ENCODE results near the gene ARPIN. TPM values are rescaled to one million over a fixed set of nuclear protein-coding genes. Genes with fewer than 3 reads are reported as not detected.
"Not testable (repeated sequence)": the region's sequence is repeated elsewhere in the genome, so short reads cannot be mapped to it uniquely, and the experiment has no call there.

The ARPIN gene
- total RNA-seq, 1 donor from 2014 or later = not detected

DNA sequence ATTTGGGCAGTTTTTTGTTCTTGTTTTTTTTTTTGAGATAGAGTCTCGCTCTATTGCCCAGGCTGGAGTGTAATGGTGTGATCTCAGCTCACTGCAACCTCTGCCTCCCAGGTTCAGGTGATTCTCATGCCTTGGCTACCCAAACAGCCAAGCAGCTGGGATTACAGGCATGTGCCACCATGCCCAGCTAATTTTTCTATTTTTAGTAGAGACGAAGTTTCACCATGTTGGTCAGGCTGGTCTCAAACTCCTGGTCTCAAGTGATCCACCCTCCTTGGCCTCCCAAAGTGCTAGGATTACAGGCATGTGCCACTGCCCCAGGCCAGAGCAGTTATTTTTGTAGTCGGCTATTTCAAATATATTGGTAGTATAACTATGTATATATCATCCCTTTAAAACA, 27.6 kb downstream of the ARPIN start:
- H3K27ac Mint-ChIP-seq; DNase-seq (ENCODE audit: low spot score); intact Hi-C loops (cut with micrococcal nuclease); H3K27me3 Mint-ChIP-seq (ENCODE audit: insufficient read depth); H3K9me3 Mint-ChIP-seq; H3K4me3 Mint-ChIP-seq: not testable (repeated sequence)
- Mint-ChIP-seq H3K4me1 (ENCODE audit: low read depth) (peaks cover 13% of the 10 kb centered on the region), H3K36me3 (ENCODE audit: low read depth) (peaks cover 34% of the 10 kb centered on the region)

DNA sequence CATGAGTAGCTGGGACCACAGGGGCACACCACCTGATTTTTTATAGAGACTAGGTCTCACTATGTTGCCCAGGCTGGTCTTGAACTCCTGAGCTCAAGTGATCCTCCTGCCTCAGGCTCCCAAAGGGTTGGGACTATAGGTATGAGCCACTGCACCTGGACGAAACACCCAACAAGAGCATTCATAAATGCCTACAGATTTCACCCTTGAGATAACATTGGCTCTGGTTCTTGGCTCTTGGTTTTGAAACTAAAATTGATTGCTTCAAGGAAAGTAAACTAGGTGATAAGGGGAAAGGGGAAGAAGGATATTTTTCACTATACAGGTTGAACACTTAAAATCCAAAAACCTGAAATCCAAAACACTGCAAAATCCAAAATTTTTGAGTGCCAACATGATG, 29.2 kb downstream of the ARPIN start:
- no peaks in the 10 kb centered on the region for H3K9me3 Mint-ChIP-seq
- peaks cover 3% of the 10 kb centered on the region for H3K4me1 Mint-ChIP-seq (ENCODE audit: low read depth)
- DNase-seq (ENCODE audit: low spot score) = no peak
- H3K4me3 Mint-ChIP-seq = no peak overlapping the region
- intact Hi-C loops (cut with micrococcal nuclease) = no loop called here
- peaks cover 26% of the 10 kb centered on the region for H3K36me3 Mint-ChIP-seq (ENCODE audit: low read depth)
- H3K27ac Mint-ChIP-seq = no peak overlapping the region
- no peaks in the 10 kb centered on the region for H3K27me3 Mint-ChIP-seq (ENCODE audit: insufficient read depth)

GRCh38 chr15:89880727-89881126, 32.0 kb downstream of the ARPIN start:
- intact Hi-C loops (cut with micrococcal nuclease) = no loop called here
- peak overlapping the region; percentile 0 for H3K27ac Mint-ChIP-seq

GRCh38 chr15:89878323-89878722, 34.4 kb downstream of the ARPIN start:
- Mint-ChIP-seq H3K27ac (no peak overlapping the region), H3K27me3 (ENCODE audit: insufficient read depth) (no peaks in the 10 kb centered on the region), H3K4me1 (ENCODE audit: low read depth) (peaks cover 5% of the 10 kb centered on the region), H3K9me3 (no peaks in the 10 kb centered on the region), H3K4me3 (no peak overlapping the region), H3K36me3 (ENCODE audit: low read depth) (peaks cover 30% of the 10 kb centered on the region)
- intact Hi-C loops (cut with micrococcal nuclease) = loop anchor here (5.0 kb wide), 1 partner anchor 61 kb away; no protein-coding TSS in a partner anchor
- no peak for DNase-seq (ENCODE audit: low spot score)

More at GRCh38 chr15:89880727-89881126, 32.0 kb downstream of the ARPIN start:
- Mint-ChIP-seq H3K9me3 (no peaks in the 10 kb centered on the region), H3K4me3 (no peak overlapping the region), H3K4me1 (ENCODE audit: low read depth) (no peaks in the 10 kb centered on the region), H3K27me3 (ENCODE audit: insufficient read depth) (no peaks in the 10 kb centered on the region), H3K36me3 (ENCODE audit: low read depth) (peaks cover 32% of the 10 kb centered on the region)
- DNase-seq (ENCODE audit: low spot score) = no peak

- H3K27ac Mint-ChIP-seq = no peak overlapping the region
- H3K27me3 Mint-ChIP-seq (ENCODE audit: insufficient read depth) = no peaks in the 10 kb centered on the region
- no peaks in the 10 kb centered on the region for H3K9me3 Mint-ChIP-seq
- H3K4me3 Mint-ChIP-seq = no peak overlapping the region
- H3K4me1 Mint-ChIP-seq (ENCODE audit: low read depth) = peaks cover 5% of the 10 kb centered on the region
- peaks cover 23% of the 10 kb centered on the region for H3K36me3 Mint-ChIP-seq (ENCODE audit: low read depth)
- no peak for DNase-seq (ENCODE audit: low spot score)
- intact Hi-C loops (cut with micrococcal nuclease) = loop anchor here (5.0 kb wide), 1 partner anchor 60 kb away; no protein-coding TSS in a partner anchor
Measured at GRCh38 chr15:89877083-89877425, 35.7 kb downstream of the ARPIN start.

GRCh38 chr15:89876396-89877082, 36.2 kb downstream of the ARPIN start:
- no peak overlapping the region for H3K27ac Mint-ChIP-seq
- peaks cover 5% of the 10 kb centered on the region for H3K4me1 Mint-ChIP-seq (ENCODE audit: low read depth)
- no peak for DNase-seq (ENCODE audit: low spot score)
- no peaks in the 10 kb centered on the region for H3K9me3 Mint-ChIP-seq
- H3K4me3 Mint-ChIP-seq = no peak overlapping the region
- H3K27me3 Mint-ChIP-seq (ENCODE audit: insufficient read depth) = no peaks in the 10 kb centered on the region
- peaks cover 23% of the 10 kb centered on the region for H3K36me3 Mint-ChIP-seq (ENCODE audit: low read depth)
- intact Hi-C loops (cut with micrococcal nuclease) = loop anchor here (5.0 kb wide), 1 partner anchor 59 kb away; no protein-coding TSS in a partner anchor

GRCh38 chr15:89875741-89876140, 37.0 kb downstream of the ARPIN start:
- Mint-ChIP-seq H3K27ac (no peak overlapping the region), H3K36me3 (ENCODE audit: low read depth) (peaks cover 21% of the 10 kb centered on the region), H3K9me3 (no peaks in the 10 kb centered on the region), H3K4me1 (ENCODE audit: low read depth) (peaks cover 5% of the 10 kb centered on the region), H3K27me3 (ENCODE audit: insufficient read depth) (no peaks in the 10 kb centered on the region), H3K4me3 (no peak overlapping the region)
- DNase-seq (ENCODE audit: low spot score) = no peak
- intact Hi-C loops (cut with micrococcal nuclease) = loop anchor here (1.0 to 5.0 kb wide), 5 partner anchors 17 to 212 kb away; partner anchors contain the start of gene AP3S2

DNA sequence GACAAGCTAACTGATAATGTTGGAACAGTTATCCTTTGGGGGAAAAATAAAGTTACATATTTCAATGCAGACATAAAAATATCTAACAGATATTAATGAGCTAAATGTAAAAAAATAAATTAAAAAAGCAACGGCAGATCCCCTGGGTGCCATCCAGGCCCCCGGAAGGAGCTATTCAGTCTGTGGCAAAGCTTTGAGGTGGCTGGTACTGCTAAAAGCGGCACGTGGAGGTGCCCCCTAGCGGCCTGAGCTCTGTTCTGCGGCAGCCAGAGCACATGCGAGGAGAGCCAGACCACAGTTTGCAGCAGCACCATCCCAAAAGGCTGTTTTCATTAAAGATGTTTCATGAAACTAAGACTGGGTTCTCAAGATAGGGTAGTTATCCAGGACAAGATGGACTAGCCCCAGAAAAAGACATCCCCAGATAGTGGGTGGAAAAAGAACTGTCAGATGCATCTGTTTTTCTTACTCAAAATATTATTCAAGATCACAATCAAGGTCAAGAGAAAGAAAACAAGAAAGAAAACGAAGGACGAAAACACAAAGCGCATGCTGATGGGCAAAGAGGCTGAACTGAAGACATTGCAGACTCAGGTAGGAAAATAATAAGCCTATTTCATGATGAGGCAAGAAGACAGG, 37.7 kb downstream of the ARPIN start:
- peak; percentile 66 for DNase-seq (ENCODE audit: low spot score)
- Mint-ChIP-seq H3K27ac (no peak overlapping the region), H3K4me1 (ENCODE audit: low read depth) (peaks cover 5% of the 10 kb centered on the region), H3K9me3 (no peaks in the 10 kb centered on the region), H3K4me3 (no peak overlapping the region), H3K36me3 (ENCODE audit: low read depth) (peaks cover 26% of the 10 kb centered on the region), H3K27me3 (ENCODE audit: insufficient read depth) (no peaks in the 10 kb centered on the region)
- intact Hi-C loops (cut with micrococcal nuclease) = loop anchor here (1.0 to 5.0 kb wide), 5 partner anchors 18 to 212 kb away; partner anchors contain the start of gene AP3S2

GRCh38 chr15:89870688-89871288, 42.0 kb downstream of the ARPIN start:
- H3K27ac Mint-ChIP-seq = no peak overlapping the region
- peaks cover 5% of the 10 kb centered on the region for H3K4me1 Mint-ChIP-seq (ENCODE audit: low read depth)
- DNase-seq (ENCODE audit: low spot score) = no peak
- H3K27me3 Mint-ChIP-seq (ENCODE audit: insufficient read depth) = no peaks in the 10 kb centered on the region
- intact Hi-C loops (cut with micrococcal nuclease) = no loop called here
- no peak overlapping the region for H3K4me3 Mint-ChIP-seq
- H3K9me3 Mint-ChIP-seq = no peaks in the 10 kb centered on the region
- H3K36me3 Mint-ChIP-seq (ENCODE audit: low read depth) = peaks cover 19% of the 10 kb centered on the region

DNA sequence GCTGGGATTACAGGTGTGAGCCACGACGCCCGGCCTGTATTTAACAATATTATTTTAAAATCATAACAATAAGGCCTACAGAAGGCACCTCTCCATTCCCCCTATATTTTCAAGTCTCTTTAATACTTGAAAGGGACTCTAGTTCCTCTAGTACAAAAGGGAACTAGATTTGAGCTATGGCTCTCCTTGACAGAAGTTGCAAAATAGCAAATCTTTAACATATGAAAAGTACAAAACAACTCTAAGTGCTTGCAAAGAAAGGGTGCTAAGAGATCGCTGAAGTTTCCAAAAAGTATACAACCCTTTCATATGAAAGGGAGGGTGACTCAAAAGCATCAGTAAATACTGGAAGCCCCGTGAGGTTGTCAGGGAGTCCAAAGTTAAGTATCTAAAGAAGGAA, 42.7 kb downstream of the ARPIN start:
- H3K27ac Mint-ChIP-seq = no peak overlapping the region
- intact Hi-C loops (cut with micrococcal nuclease) = no loop called here

GRCh38 chr15:89869490-89869889, 43.3 kb downstream of the ARPIN start:
- H3K9me3 Mint-ChIP-seq; H3K4me3 Mint-ChIP-seq; H3K4me1 Mint-ChIP-seq (ENCODE audit: low read depth); DNase-seq (ENCODE audit: low spot score); H3K27me3 Mint-ChIP-seq (ENCODE audit: insufficient read depth); intact Hi-C loops (cut with micrococcal nuclease): not testable (repeated sequence)
- H3K36me3 Mint-ChIP-seq (ENCODE audit: low read depth) = peaks cover 13% of the 10 kb centered on the region
- H3K27ac Mint-ChIP-seq = peak overlapping the region; percentile 6

More for the DNA sequence above, 42.7 kb downstream of the ARPIN start:
- DNase-seq (ENCODE audit: low spot score) = no peak
- Mint-ChIP-seq H3K36me3 (ENCODE audit: low read depth) (peaks cover 14% of the 10 kb centered on the region), H3K9me3 (no peaks in the 10 kb centered on the region), H3K4me3 (no peak overlapping the region), H3K27me3 (ENCODE audit: insufficient read depth) (no peaks in the 10 kb centered on the region), H3K4me1 (ENCODE audit: low read depth) (peaks cover under 1% of the 10 kb centered on the region)

DNA sequence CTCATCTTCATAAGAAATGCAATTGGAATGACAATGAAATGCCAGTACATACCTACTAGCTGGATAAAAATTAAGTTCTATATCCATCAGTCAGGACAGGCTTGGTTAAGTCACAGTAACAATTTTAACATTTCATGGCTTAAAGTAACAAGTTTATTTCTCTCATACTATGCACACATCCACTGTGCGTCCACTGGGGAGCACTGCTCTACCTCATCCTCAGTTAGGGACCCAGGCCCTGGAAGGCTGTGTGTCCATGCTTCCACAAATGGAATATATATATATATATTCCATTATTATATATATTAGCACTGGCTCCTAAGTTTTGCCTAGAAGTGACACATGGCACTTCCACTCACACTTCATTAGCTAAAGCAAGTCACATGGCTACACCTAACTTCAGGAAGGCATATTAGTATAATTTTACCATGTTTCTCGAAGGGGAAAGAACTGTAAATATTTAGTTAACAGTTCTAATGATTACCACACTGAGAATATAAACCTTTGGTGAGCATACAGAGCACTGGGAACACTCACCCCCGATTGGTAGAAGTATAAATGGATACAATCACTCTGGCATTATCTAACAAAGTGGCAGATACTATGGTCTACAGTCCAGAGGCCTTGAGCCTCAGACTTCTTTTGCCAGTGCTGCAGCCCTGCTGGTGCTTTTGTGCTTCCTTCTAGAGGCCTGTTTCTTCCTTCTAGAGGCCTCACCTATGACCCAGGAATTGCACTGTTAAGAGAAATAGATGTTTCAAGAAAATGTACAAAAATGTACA, 47.6 kb downstream of the ARPIN start:
- H3K27ac Mint-ChIP-seq = no peak overlapping the region
- H3K27me3 Mint-ChIP-seq (ENCODE audit: insufficient read depth) = no peaks in the 10 kb centered on the region
- no peaks in the 10 kb centered on the region for H3K9me3 Mint-ChIP-seq
- peaks cover 9% of the 10 kb centered on the region for H3K4me1 Mint-ChIP-seq (ENCODE audit: low read depth)
- no peak overlapping the region for H3K4me3 Mint-ChIP-seq
- no peak for DNase-seq (ENCODE audit: low spot score)
- intact Hi-C loops (cut with micrococcal nuclease) = no loop called here
- peaks cover 12% of the 10 kb centered on the region for H3K36me3 Mint-ChIP-seq (ENCODE audit: low read depth)
